SKM-1 (cell line): ENCODE data around the gene CFC1B.
"Not testable (repeated sequence)": the region's sequence is repeated elsewhere in the genome, so short reads cannot be mapped to it uniquely, and the experiment has no call there.

Experiments
- DNase-seq: peaks from one replicate; lab custom pipeline; 2025; ENCODE audit not compliant: unreplicated experiment; lab: John Stamatoyannopoulos, UW

CFC1B gene

GRCh38 chr2:130520992-130521391, at the start of gene CFC1B:
CFC1B (plus strand) TSS chr2:130521222; CDS start chr2:130521485, 263 bp downstream.
- not testable (repeated sequence) for DNase-seq

- DNase-seq = not testable (repeated sequence)
Observed at GRCh38 chr2:130491073-130491472, 29.9 kb upstream of the CFC1B start.

GRCh38 chr2:130509228-130509627, 11.8 kb upstream of the CFC1B start, which contains the start of gene POTEI:
POTEI (minus strand) TSS chr2:130509328; CDS start chr2:130509235, 93 bp downstream.
- not testable (repeated sequence) for DNase-seq

GRCh38 chr2:130510807-130511746, 9.9 kb upstream of the CFC1B start:
- not testable (repeated sequence) for DNase-seq

GRCh38 chr2:130511747-130512451, 9.1 kb upstream of the CFC1B start:
- DNase-seq = not testable (repeated sequence)

- DNase-seq = not testable (repeated sequence)
Observed at GRCh38 chr2:130518516-130519106, 2.4 kb upstream of the CFC1B start.

GRCh38 chr2:130522390-130522789, 1.4 kb downstream of the CFC1B start:
- DNase-seq = not testable (repeated sequence)

- not testable (repeated sequence) for DNase-seq
Observed at GRCh38 chr2:130527365-130527967, 6.4 kb downstream of the CFC1B start.

GRCh38 chr2:130529545-130529944, 8.5 kb downstream of the CFC1B start:
- DNase-seq = not testable (repeated sequence)

- not testable (repeated sequence) for DNase-seq
Observed at GRCh38 chr2:130530212-130530611, 9.2 kb downstream of the CFC1B start.

- DNase-seq = not testable (repeated sequence)
Observed at GRCh38 chr2:130531225-130531624, 10.2 kb downstream of the CFC1B start.

- DNase-seq = not testable (repeated sequence)
Observed at GRCh38 chr2:130531672-130532071, 10.7 kb downstream of the CFC1B start.

GRCh38 chr2:130536654-130537053, 15.6 kb downstream of the CFC1B start:
- not testable (repeated sequence) for DNase-seq

- not testable (repeated sequence) for DNase-seq
Observed at GRCh38 chr2:130538271-130538670, 17.2 kb downstream of the CFC1B start.

- DNase-seq = not testable (repeated sequence)
Observed at GRCh38 chr2:130542789-130543188, 21.8 kb downstream of the CFC1B start.

- DNase-seq = not testable (repeated sequence)
Observed at GRCh38 chr2:130543785-130544528, 22.9 kb downstream of the CFC1B start.

GRCh38 chr2:130544978-130545377, 24.0 kb downstream of the CFC1B start:
- DNase-seq = not testable (repeated sequence)

GRCh38 chr2:130548418-130548817, 27.4 kb downstream of the CFC1B start:
- not testable (repeated sequence) for DNase-seq

GRCh38 chr2:130549475-130549874, 28.5 kb downstream of the CFC1B start:
- not testable (repeated sequence) for DNase-seq

- not testable (repeated sequence) for DNase-seq
Observed at GRCh38 chr2:130554178-130554577, 33.2 kb downstream of the CFC1B start.
